Neural progenitor cell (in vitro differentiated cells): Measurements from ENCODE around the gene TUT1.

Experiments
- EZH2 ChIP-seq: fragments of 200-600 bp; sonication (generic); IDR thresholded peaks from 2 replicates; pipeline ENCODE4 v1.6.1; 2017; ENCODE audit warnings: antibody characterized with exemption, mild to moderate bottlenecking, moderate library complexity
- EZH2phosphoT487 ChIP-seq: fragments of 200-600 bp; sonication (generic); IDR thresholded peaks from 2 replicates; pipeline ENCODE4 v1.6.1; 2017; ENCODE audit warnings: antibody characterized with exemption
- TF ChIP-seq, protein P1 (sequence below): fragments of 200-600 bp; sonication (generic); IDR thresholded peaks from 2 replicates; pipeline ENCODE4 v1.5.1; 2017; ENCODE audit warnings: antibody characterized with exemption, mild to moderate bottlenecking

DNA sequence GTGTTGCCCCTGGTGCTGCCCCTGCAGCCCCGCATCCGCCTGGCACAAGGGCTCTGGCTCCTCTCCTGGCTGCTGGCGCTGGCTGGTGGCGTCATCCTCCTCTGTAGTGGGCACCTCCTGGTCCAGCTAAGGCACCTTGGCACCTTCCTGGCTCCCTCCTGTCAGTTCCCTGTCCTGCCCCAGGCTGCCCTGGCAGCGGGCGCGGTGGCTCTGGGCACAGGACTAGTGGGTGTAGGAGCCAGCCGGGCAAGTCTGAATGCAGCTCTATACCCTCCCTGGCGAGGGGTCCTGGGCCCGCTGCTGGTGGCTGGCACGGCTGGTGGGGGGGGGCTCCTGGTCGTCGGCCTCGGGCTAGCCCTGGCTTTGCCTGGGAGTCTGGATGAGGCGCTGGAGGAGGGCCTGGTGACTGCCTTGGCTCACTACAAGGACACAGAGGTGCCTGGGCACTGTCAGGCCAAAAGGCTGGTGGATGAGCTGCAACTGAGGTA, 22.0 kb upstream of the TUT1 start:
- TF ChIP-seq EZH2 (no peak), EZH2phosphoT487 (no peak)
- TF ChIP-seq, protein P1, sequence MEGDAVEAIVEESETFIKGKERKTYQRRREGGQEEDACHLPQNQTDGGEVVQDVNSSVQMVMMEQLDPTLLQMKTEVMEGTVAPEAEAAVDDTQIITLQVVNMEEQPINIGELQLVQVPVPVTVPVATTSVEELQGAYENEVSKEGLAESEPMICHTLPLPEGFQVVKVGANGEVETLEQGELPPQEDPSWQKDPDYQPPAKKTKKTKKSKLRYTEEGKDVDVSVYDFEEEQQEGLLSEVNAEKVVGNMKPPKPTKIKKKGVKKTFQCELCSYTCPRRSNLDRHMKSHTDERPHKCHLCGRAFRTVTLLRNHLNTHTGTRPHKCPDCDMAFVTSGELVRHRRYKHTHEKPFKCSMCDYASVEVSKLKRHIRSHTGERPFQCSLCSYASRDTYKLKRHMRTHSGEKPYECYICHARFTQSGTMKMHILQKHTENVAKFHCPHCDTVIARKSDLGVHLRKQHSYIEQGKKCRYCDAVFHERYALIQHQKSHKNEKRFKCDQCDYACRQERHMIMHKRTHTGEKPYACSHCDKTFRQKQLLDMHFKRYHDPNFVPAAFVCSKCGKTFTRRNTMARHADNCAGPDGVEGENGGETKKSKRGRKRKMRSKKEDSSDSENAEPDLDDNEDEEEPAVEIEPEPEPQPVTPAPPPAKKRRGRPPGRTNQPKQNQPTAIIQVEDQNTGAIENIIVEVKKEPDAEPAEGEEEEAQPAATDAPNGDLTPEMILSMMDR = no peak
